Measurements from ENCODE around the gene TENT4A.

DNA sequence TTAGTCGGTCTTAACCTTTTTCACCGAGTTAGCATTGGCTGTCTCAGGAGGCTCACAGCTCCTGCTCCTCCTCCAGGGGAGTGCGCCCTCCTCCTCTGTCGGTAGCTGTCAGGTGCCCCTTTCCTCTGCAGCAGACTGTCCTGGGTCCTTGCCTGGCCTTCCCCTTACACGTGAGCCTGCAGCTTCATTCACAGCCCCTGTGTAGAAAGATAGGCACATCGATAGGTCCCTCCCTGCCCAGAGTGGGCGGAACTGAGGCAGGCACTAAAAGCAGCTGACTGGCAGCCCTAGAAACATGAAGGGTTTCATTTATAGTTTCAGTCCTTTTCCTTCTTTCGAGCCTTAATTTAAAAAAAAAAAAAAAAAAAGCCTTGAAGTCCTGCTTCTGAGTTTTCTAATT lies 17.2 kb downstream of the TENT4A start:
- TF ChIP-seq, protein P1, sequence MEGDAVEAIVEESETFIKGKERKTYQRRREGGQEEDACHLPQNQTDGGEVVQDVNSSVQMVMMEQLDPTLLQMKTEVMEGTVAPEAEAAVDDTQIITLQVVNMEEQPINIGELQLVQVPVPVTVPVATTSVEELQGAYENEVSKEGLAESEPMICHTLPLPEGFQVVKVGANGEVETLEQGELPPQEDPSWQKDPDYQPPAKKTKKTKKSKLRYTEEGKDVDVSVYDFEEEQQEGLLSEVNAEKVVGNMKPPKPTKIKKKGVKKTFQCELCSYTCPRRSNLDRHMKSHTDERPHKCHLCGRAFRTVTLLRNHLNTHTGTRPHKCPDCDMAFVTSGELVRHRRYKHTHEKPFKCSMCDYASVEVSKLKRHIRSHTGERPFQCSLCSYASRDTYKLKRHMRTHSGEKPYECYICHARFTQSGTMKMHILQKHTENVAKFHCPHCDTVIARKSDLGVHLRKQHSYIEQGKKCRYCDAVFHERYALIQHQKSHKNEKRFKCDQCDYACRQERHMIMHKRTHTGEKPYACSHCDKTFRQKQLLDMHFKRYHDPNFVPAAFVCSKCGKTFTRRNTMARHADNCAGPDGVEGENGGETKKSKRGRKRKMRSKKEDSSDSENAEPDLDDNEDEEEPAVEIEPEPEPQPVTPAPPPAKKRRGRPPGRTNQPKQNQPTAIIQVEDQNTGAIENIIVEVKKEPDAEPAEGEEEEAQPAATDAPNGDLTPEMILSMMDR (IDR thresholded peaks at IDR 0.05), result no peak
- no peak for TF ChIP-seq POLR2A (IDR thresholded peaks at IDR 0.05)
